Smooth muscle cell (in vitro differentiated cells): Measurements from ENCODE around the gene GCLM. TPM values are rescaled to one million over a fixed set of nuclear protein-coding genes. Genes with fewer than 3 reads are reported as not detected.

ENCODE experiments used
- DNase-seq: peaks from one replicate; lab custom pipeline; 2025; ENCODE audit not compliant: unreplicated experiment; lab: John Stamatoyannopoulos, UW
- H2AFZ ChIP-seq: fragments of 200-600 bp; sonication (generic); 2 replicates; pipeline ENCODE4 v1.6.0; 2016; ENCODE audit warnings: antibody characterized with exemption, low read depth, mild to moderate bottlenecking
- H3F3A ChIP-seq: fragments of 200-600 bp; sonication (generic); 2 replicates; pipeline ENCODE4 v1.6.0; 2017; ENCODE audit warnings: antibody characterized with exemption, low read depth
- H3K27ac ChIP-seq: fragments of 200-600 bp; sonication (generic); 2 replicates; pipeline ENCODE4 v1.5.1; 2016; ENCODE audit warnings: low read depth, mild to moderate bottlenecking
- H3K27me3 ChIP-seq: fragments of 200-600 bp; sonication (generic); 2 replicates; pipeline ENCODE4 v1.6.1; 2016; ENCODE audit warnings: low read depth, mild to moderate bottlenecking
- H3K36me3 ChIP-seq: fragments of 200-600 bp; sonication (generic); 2 replicates; pipeline ENCODE4 v1.5.1; 2016; ENCODE audit warnings: low read depth
- H3K4me1 ChIP-seq: fragments of 200-600 bp; sonication (generic); 2 replicates; pipeline ENCODE4 v1.5.1; 2016; ENCODE audit warnings: low read depth
- H3K4me2 ChIP-seq: fragments of 200-600 bp; sonication (generic); 2 replicates; pipeline ENCODE4 v1.6.0; 2016; ENCODE audit warnings: mild to moderate bottlenecking
- H3K4me3 ChIP-seq: fragments of 200-600 bp; sonication (generic); 2 replicates; pipeline ENCODE4 v1.5.1; 2016; ENCODE audit warnings: mild to moderate bottlenecking
- H3K79me2 ChIP-seq: fragments of 200-600 bp; sonication (generic); 2 replicates; pipeline ENCODE4 v1.6.0; 2016; ENCODE audit warnings: low read depth, mild to moderate bottlenecking
- H3K9ac ChIP-seq: fragments of 200-600 bp; sonication (generic); 2 replicates; pipeline ENCODE4 v1.6.0; 2016; ENCODE audit warnings: low read depth
- H3K9me3 ChIP-seq: fragments of 200-600 bp; sonication (generic); replicated peaks from 2 replicates; pipeline ENCODE4 v1.5.1; 2016; ENCODE audit warnings: low read depth
- H4K20me1 ChIP-seq: fragments of 200-600 bp; sonication (generic); 2 replicates; pipeline ENCODE4 v1.6.0; 2016; ENCODE audit warnings: low read depth
- CTCF ChIP-seq: fragments of 200-600 bp; sonication (generic); IDR thresholded peaks from 2 replicates; pipeline ENCODE4 v1.5.1; 2017; ENCODE audit warnings: borderline replicate concordance, mild to moderate bottlenecking, antibody characterized with exemption; ENCODE audit not compliant: insufficient read depth, poor library complexity, severe bottlenecking
- WGBS: methylation state at CpG from one replicate; pipeline ENCODE4 v1.1.7; 2016; ENCODE audit warnings: low lambda C conversion rate; 5-methylcytosine and 5-hydroxymethylcytosine counted together
- polyA plus RNA-seq: library from polyadenylated mRNA; unstranded; fragments of >200 nt; fragmentation: Nextera tagmentation; extraction: Ambion mirVana; gene quantifications from 2 replicates; pipeline ENCODE4 v1.2.1, GENCODE V29; 2016
- total RNA-seq: library from RNA; depleted of rRNA; stranded (reverse); fragments of >200 nt; gene quantifications from 2 replicates; pipeline ENCODE4 v1.2.3, GENCODE V29; 2014

The GCLM gene
- total and polyA plus RNA-seq, 2 experiments from 2014 or later, result 9.7 to 15.9 TPM

GRCh38 chr1:93910305-93910704 lies 1.1 kb upstream of the GCLM start:
- Histone ChIP-seq H3K27me3 (no peaks in the 10 kb centered on the region), H3K9me3 (no peaks in the 10 kb centered on the region), H3K4me2 (peak overlapping the region; percentile 64), H2AFZ (peak overlapping the region; percentile 67), H3F3A (peaks cover 14% of the 10 kb centered on the region), H3K27ac (peak overlapping the region; percentile 45), H4K20me1 (peaks cover 7% of the 10 kb centered on the region), H3K79me2 (peaks cover 34% of the 10 kb centered on the region), H3K4me1 (peaks cover 11% of the 10 kb centered on the region), H3K9ac (no peak overlapping the region), H3K36me3 (no peaks in the 10 kb centered on the region), H3K4me3 (peak overlapping the region; percentile 83)
- WGBS, result 96% methylated on average over 4 of the region's 4 CpGs
- TF ChIP-seq CTCF, result no peak
- DNase-seq, result no peak

DNA sequence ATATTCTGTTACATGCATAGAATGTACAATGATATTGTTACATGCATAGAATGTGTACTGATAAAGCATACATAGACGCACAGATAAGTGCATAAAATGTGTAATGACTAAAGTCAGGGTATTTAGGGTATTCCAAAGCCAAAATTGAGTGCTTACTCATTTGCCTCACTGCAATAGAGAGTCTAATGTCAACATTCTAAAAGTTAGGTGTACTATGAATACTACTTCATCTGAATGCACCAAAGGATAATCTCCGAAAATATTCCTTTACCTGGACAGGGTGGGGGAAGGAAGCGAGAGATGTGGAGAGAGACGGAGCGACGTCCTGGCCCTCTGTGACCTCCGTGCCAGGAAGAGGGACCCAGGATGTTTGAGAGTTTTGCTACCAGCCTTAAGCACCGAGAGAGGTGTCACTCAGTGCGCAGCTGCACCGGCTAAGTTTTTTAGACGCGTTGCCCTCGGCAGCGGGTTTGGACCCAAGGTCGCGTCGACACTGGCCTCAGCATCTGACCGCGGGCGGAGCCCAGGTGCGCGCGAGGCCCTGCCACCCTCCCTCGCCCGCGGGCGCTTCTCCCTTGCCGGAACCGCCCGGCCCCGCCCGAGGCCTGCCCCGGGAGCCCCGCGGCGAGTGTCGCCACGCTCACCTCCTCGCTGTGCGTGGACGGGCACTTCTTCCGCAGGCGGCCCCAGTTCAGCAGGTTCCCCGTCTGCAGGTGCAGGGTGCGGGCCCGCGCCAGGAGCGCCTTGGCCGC lies 660 bp downstream of the GCLM start:
- no peak for TF ChIP-seq CTCF
- H2AFZ ChIP-seq, result peak overlapping the region; percentile 86
- peaks cover 49% of the 10 kb centered on the region for H3K79me2 ChIP-seq
- H3K4me1 ChIP-seq, result peaks cover 11% of the 10 kb centered on the region
- H3K4me2 ChIP-seq, result peak overlapping the region; percentile 93
- no peaks in the 10 kb centered on the region for H3K9me3 ChIP-seq
- no peaks in the 10 kb centered on the region for H3K36me3 ChIP-seq
- WGBS, result 2% methylated on average over 44 of the region's 49 CpGs
- H4K20me1 ChIP-seq, result peaks cover 7% of the 10 kb centered on the region
- H3F3A ChIP-seq, result peaks cover 14% of the 10 kb centered on the region
- no peaks in the 10 kb centered on the region for H3K27me3 ChIP-seq
- H3K4me3 ChIP-seq, result peak overlapping the region; percentile 83
- peak overlapping the region; percentile 73 for H3K9ac ChIP-seq
- no peak overlapping the region for H3K27ac ChIP-seq
- DNase-seq, result no peak

- Histone ChIP-seq H3K9ac (no peak overlapping the region), H3K4me2 (peak overlapping the region; percentile 93), H3K4me3 (peak overlapping the region; percentile 83), H2AFZ (no peak overlapping the region), H3K9me3 (no peaks in the 10 kb centered on the region), H3K27ac (no peak overlapping the region), H4K20me1 (peaks cover 7% of the 10 kb centered on the region), H3K4me1 (peaks cover 11% of the 10 kb centered on the region), H3K36me3 (no peaks in the 10 kb centered on the region), H3K79me2 (peaks cover 55% of the 10 kb centered on the region), H3K27me3 (no peaks in the 10 kb centered on the region), H3F3A (peaks cover 14% of the 10 kb centered on the region)
- WGBS, result 46% methylated on average over 3 of the region's 3 CpGs
- DNase-seq, result no peak
- no peak for TF ChIP-seq CTCF
These were observed 1.5 kb downstream of the GCLM start for GRCh38 chr1:93907718-93908117.

DNA sequence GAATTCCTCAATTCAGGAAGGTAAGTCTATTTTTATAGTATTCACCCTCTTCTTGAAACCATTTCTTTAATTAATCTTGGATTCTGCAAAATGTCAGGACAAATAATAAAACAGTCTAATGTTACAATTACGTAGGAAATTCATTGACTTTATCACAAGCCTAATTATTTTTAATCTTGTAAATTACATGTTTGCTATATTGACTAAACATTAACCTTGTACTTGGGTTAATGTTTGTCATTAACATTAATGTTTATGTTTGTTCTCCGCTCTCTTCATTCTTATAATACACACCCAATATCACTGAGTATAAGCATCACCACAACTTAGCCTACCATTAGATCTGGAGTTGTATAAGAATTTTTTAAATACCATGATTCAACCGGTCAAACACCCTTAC lies 2.8 kb downstream of the GCLM start:
- Histone ChIP-seq H3K9ac (no peak overlapping the region), H4K20me1 (peaks cover 7% of the 10 kb centered on the region), H3K4me1 (peaks cover 11% of the 10 kb centered on the region), H3F3A (peaks cover 14% of the 10 kb centered on the region), H3K27ac (no peak overlapping the region), H3K9me3 (no peaks in the 10 kb centered on the region), H3K27me3 (no peaks in the 10 kb centered on the region), H3K4me3 (no peak overlapping the region), H3K36me3 (no peaks in the 10 kb centered on the region), H2AFZ (no peak overlapping the region), H3K79me2 (peaks cover 62% of the 10 kb centered on the region), H3K4me2 (peak overlapping the region; percentile 93)
- TF ChIP-seq CTCF, result no peak
- DNase-seq, result no peak
- 89% methylated on average over 3 of the region's 3 CpGs for WGBS
